Keratinocyte (primary cell): Measurements from ENCODE around the gene CHSY1. TPM values are rescaled to one million over a fixed set of nuclear protein-coding genes. Genes with fewer than 3 reads are reported as not detected.

ENCODE experiments used
- DNase-seq: peaks from one replicate; pipeline ENCODE4 v3.0.0-alpha.2; 2011; ENCODE audit warnings: low read depth, missing footprints, low spot score
- FAIRE-seq: peaks from 2 replicates; lab custom pipeline; 2011; peaks lifted over from hg19 to GRCh38; lab: Jason Lieb, UNC
- H2AFZ ChIP-seq: 2 replicates; pipeline ENCODE4 v1.6.0; 2012; ENCODE audit warnings: low read length, control low read depth, inconsistent platforms; ENCODE audit not compliant: control insufficient read depth
- H3K27ac ChIP-seq: 2 replicates; pipeline ENCODE4 v1.5.1; 2011; ENCODE audit warnings: low read length; ENCODE audit not compliant: control insufficient read depth, insufficient read depth
- H3K27me3 ChIP-seq: 3 replicates; pipeline ENCODE4 v1.6.0; 2011; ENCODE audit warnings: low read length; ENCODE audit not compliant: control insufficient read depth, insufficient read depth; ENCODE audit errors: extremely low read depth
- H3K36me3 ChIP-seq, 2 experiments: 2 replicates in 1 of 2; 3 replicates in 1 of 2; pipeline ENCODE4 v1.5.1; 2011; ENCODE audit warnings: low read length in 2 of 2, mild to moderate bottlenecking in 1 of 2; ENCODE audit not compliant: control insufficient read depth in 2 of 2, insufficient read depth in 2 of 2; ENCODE audit errors: extremely low read depth in 1 of 2
- H3K4me1 ChIP-seq: 3 replicates; pipeline ENCODE4 v1.5.1; 2011; ENCODE audit warnings: low read length; ENCODE audit not compliant: control insufficient read depth, insufficient read depth; ENCODE audit errors: extremely low read depth
- H3K4me2 ChIP-seq: 3 replicates; pipeline ENCODE4 v1.6.0; 2011; ENCODE audit warnings: low read depth, low read length; ENCODE audit not compliant: control insufficient read depth, insufficient read depth; ENCODE audit errors: extremely low read depth
- H3K4me3 ChIP-seq, 3 experiments: fragments of 200-600 bp in 1 of 3; sonication (generic) in 1 of 3; 2 replicates in 2 of 3; 3 replicates in 1 of 3; pipeline ENCODE4 v1.5.1; 2011 to 2016; ENCODE audit warnings: low read length in 3 of 3, mild to moderate bottlenecking in 3 of 3, control low read depth in 2 of 3, inconsistent platforms in 1 of 3, low read depth in 1 of 3, mixed read lengths in 1 of 3, mixed run types in 1 of 3, moderate library complexity in 1 of 3; ENCODE audit not compliant: control insufficient read depth in 2 of 3, insufficient read depth in 2 of 3; ENCODE audit errors: extremely low read depth in 1 of 3
- H3K79me2 ChIP-seq: 2 replicates; pipeline ENCODE4 v1.6.0; 2012; ENCODE audit warnings: low read length; ENCODE audit not compliant: control insufficient read depth, insufficient read depth
- H3K9ac ChIP-seq: 3 replicates; pipeline ENCODE4 v1.6.0; 2011; ENCODE audit warnings: low read length; ENCODE audit not compliant: control insufficient read depth, insufficient read depth; ENCODE audit errors: extremely low read depth
- H3K9me1 ChIP-seq: 3 replicates; pipeline ENCODE4 v1.6.0; 2011; ENCODE audit warnings: low read length; ENCODE audit not compliant: control insufficient read depth, insufficient read depth; ENCODE audit errors: extremely low read depth
- H3K9me3 ChIP-seq: 2 replicates; pipeline ENCODE4 v1.5.1; 2012; ENCODE audit warnings: low read depth, low read length; ENCODE audit not compliant: control insufficient read depth
- H4K20me1 ChIP-seq: 3 replicates; pipeline ENCODE4 v1.6.0; 2011; ENCODE audit warnings: low read length; ENCODE audit not compliant: control insufficient read depth, insufficient read depth; ENCODE audit errors: extremely low read depth
- EZH2 ChIP-seq: IDR thresholded peaks from one replicate; pipeline ENCODE4 v1.6.1; 2012; ENCODE audit warnings: inconsistent platforms, mild to moderate bottlenecking, low read length, moderate library complexity
- dilution Hi-C: fragments of 300-500 bp; cut with MboI; formaldehyde crosslinking; loops from one replicate; pipeline ENCODE4 v1.7.0; 2020; ENCODE audit warnings: low sequenced_read_pairs; ENCODE audit not compliant: extremely low pct_ligation_motif_present
- polyA plus RNA-seq, 5 experiments: library from polyadenylated mRNA; depleted of rRNA in 3 of 5; stranded (reverse) in 3 of 5; stranded (forward) in 1 of 5; unstranded in 1 of 5; fragments of >200 nt; gene quantifications; 1 replicate in 1 of 5; 2 replicates in 3 of 5; 3 replicates in 1 of 5; pipeline versions ENCODE4 v1.2.1 to v1.2.3, GENCODE V29; 2011 to 2012; ENCODE audit warnings: missing spikeins in 2 of 5, low read depth in 1 of 5, low replicate concordance in 1 of 5
- TF ChIP-seq, protein P1 (sequence below), 3 experiments: IDR thresholded peaks in 1 of 3; conservative IDR thresholded peaks in 1 of 3; optimal IDR thresholded peaks in 1 of 3; 2 replicates in 2 of 3; 3 replicates in 1 of 3; pipeline versions ENCODE3 to v1.5.1; 2011; ENCODE audit warnings: low read length in 3 of 3, mild to moderate bottlenecking in 3 of 3, moderate library complexity in 2 of 3, control low read depth in 1 of 3, inconsistent platforms in 1 of 3; ENCODE audit not compliant: insufficient read depth in 2 of 3; ENCODE audit errors: extremely low read depth in 1 of 3

Gene CHSY1
- polyA plus RNA-seq, 1 donor (not counting 4 experiments of a cell fraction or from before 2014, with no cell fraction given) = 27.0 TPM

DNA sequence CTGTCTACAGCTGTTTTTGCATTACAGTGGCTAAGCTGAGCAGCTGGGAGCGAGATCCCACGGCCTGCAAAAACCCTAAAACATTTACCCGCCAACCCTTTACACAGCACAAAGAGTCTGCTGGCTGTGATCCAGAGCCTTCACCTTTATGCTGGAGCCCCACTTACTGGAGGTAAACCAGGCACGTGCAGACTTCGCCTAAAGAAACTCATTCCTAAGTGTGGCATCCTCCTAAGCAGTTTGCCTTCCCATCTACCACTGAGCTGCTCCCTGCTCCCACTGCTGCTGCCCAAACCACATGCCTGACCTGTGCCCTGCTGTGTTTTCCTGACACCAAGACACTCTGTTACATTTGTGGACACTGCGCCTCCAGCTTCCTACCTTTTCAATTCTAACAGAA is 53.0 kb downstream of the CHSY1 start:
- H3K27ac ChIP-seq = peak overlapping the region; percentile 22
- no peak overlapping the region for H2AFZ ChIP-seq
- no peaks in the 10 kb centered on the region for H3K27me3 ChIP-seq
- TF ChIP-seq, protein P1, sequence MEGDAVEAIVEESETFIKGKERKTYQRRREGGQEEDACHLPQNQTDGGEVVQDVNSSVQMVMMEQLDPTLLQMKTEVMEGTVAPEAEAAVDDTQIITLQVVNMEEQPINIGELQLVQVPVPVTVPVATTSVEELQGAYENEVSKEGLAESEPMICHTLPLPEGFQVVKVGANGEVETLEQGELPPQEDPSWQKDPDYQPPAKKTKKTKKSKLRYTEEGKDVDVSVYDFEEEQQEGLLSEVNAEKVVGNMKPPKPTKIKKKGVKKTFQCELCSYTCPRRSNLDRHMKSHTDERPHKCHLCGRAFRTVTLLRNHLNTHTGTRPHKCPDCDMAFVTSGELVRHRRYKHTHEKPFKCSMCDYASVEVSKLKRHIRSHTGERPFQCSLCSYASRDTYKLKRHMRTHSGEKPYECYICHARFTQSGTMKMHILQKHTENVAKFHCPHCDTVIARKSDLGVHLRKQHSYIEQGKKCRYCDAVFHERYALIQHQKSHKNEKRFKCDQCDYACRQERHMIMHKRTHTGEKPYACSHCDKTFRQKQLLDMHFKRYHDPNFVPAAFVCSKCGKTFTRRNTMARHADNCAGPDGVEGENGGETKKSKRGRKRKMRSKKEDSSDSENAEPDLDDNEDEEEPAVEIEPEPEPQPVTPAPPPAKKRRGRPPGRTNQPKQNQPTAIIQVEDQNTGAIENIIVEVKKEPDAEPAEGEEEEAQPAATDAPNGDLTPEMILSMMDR (optimal IDR thresholded peaks at IDR 0.05 in 1 of 3, IDR thresholded peaks at IDR 0.05 in 1 of 3, conservative IDR thresholded peaks at IDR 0.05 in 1 of 3; ENCODE audit: extremely low read depth in 1 of 3, insufficient read depth in 2 of 3, low read length in 3 of 3) = no peak
- TF ChIP-seq EZH2 = no peak
- DNase-seq = no peak
- H4K20me1 ChIP-seq = peaks cover 7% of the 10 kb centered on the region
- no peak overlapping the region for H3K4me3 ChIP-seq
- peaks cover 53% of the 10 kb centered on the region for H3K4me1 ChIP-seq
- no peaks in the 10 kb centered on the region for H3K9me3 ChIP-seq
- FAIRE-seq = no peak
- H3K36me3 ChIP-seq = peaks cover 2 to 5% of the 10 kb centered on the region in 2 experiments
- no peak overlapping the region for H3K4me2 ChIP-seq
- dilution Hi-C loops = no loop called here
- peaks cover 2% of the 10 kb centered on the region for H3K9me1 ChIP-seq
- H3K79me2 ChIP-seq = peaks cover 80% of the 10 kb centered on the region
- H3K9ac ChIP-seq = no peak overlapping the region

DNA sequence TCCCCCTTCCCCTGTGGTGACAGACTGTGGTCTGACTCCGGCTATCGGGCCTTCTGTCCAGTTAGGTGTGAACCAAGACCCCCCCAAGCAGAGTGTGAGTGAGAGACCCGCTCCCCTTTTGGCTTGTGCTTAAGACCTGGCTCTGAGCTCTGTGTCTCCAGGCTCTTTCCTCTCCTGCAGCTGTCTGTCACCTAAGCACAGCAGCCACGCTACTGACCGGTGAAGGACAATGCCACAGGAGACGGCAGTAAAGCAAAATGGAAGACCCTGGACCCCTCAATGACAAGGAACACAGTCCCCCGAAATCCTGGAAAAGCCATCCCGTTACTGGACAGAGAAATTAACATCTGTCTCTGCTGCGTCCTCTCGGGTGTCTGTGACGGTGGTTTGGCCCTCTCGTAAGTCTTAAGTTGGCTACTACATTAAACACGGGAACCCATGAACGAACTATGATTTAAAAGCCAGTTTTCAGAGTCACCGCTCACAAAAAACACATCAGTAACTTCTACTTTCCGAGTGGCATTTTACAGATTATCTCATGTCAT is 53.7 kb downstream of the CHSY1 start:
- Histone ChIP-seq H3K27me3 (no peaks in the 10 kb centered on the region), H3K9ac (no peak overlapping the region), H4K20me1 (peaks cover 7% of the 10 kb centered on the region), H3K79me2 (peaks cover 80% of the 10 kb centered on the region), H3K9me1 (peaks cover 2% of the 10 kb centered on the region), H2AFZ (no peak overlapping the region), H3K36me3 (peaks cover 2 to 5% of the 10 kb centered on the region in 2 experiments), H3K4me2 (no peak overlapping the region), H3K9me3 (no peaks in the 10 kb centered on the region), H3K4me1 (peaks cover 54% of the 10 kb centered on the region), H3K27ac (no peak overlapping the region), H3K4me3 (no peak overlapping the region)
- DNase-seq (no peak), FAIRE-seq (no peak)
- dilution Hi-C loops = no loop called here
- TF ChIP-seq EZH2 = no peak
- TF ChIP-seq, protein P1 (optimal IDR thresholded peaks at IDR 0.05 in 1 of 3, IDR thresholded peaks at IDR 0.05 in 1 of 3, conservative IDR thresholded peaks at IDR 0.05 in 1 of 3; ENCODE audit: extremely low read depth in 1 of 3, insufficient read depth in 2 of 3, low read length in 3 of 3) = no peak
